HG03520 (cell line): ENCODE results near the gene KRTAP10-11.
"Not testable (repeated sequence)": the region's sequence is repeated elsewhere in the genome, so short reads cannot be mapped to it uniquely, and the experiment has no call there.

Source experiments
- ATAC-seq: cut with Tn5 transposase; IDR thresholded peaks from one replicate; pipeline ENCODE4 v1.9.1; 2021; ENCODE audit warnings: mild to moderate bottlenecking, moderate library complexity; ENCODE audit not compliant: unreplicated experiment

Gene KRTAP10-11

GRCh38 chr21:44638506-44639330, 7.5 kb upstream of the KRTAP10-11 start:
- not testable (repeated sequence) for ATAC-seq

GRCh38 chr21:44639331-44639655, 6.9 kb upstream of the KRTAP10-11 start:
- no peak for ATAC-seq

- no peak for ATAC-seq
These were observed 5.5 kb upstream of the KRTAP10-11 start for GRCh38 chr21:44640761-44641160.

- ATAC-seq = no peak
These were observed 2.4 kb upstream of the KRTAP10-11 start for GRCh38 chr21:44643741-44644310.

GRCh38 chr21:44644878-44645277, 1.3 kb upstream of the KRTAP10-11 start:
- ATAC-seq = no peak

GRCh38 chr21:44647222-44647552, 973 bp downstream of the KRTAP10-11 start:
- ATAC-seq = no peak

GRCh38 chr21:44648557-44649311, 2.5 kb downstream of the KRTAP10-11 start:
- ATAC-seq = no peak

- ATAC-seq = no peak
These were observed 3.4 kb downstream of the KRTAP10-11 start for GRCh38 chr21:44649521-44650100.

- no peak for ATAC-seq
These were observed 4.2 kb downstream of the KRTAP10-11 start for GRCh38 chr21:44650265-44650972.

- no peak for ATAC-seq
These were observed 4.9 kb downstream of the KRTAP10-11 start for GRCh38 chr21:44650973-44651675.

GRCh38 chr21:44653123-44653522, 6.9 kb downstream of the KRTAP10-11 start:
- ATAC-seq = no peak

- ATAC-seq = no peak
These were observed 7.7 kb downstream of the KRTAP10-11 start for GRCh38 chr21:44653656-44654575.

GRCh38 chr21:44654576-44655175, 8.5 kb downstream of the KRTAP10-11 start, which contains the start of gene KRTAP12-4:
TSS of gene KRTAP12-4 (minus strand) at chr21:44654659. CDS start at chr21:44654614, 45 bp downstream.
- no peak for ATAC-seq

- ATAC-seq = no peak
These were observed 10.7 kb downstream of the KRTAP10-11 start for GRCh38 chr21:44656868-44657267.

- ATAC-seq = no peak
These were observed 11.7 kb downstream of the KRTAP10-11 start, which contains the start of gene KRTAP12-3 for GRCh38 chr21:44657635-44658540. TSS of gene KRTAP12-3 (plus strand) at chr21:44657932. CDS start at chr21:44657980, 48 bp downstream.

GRCh38 chr21:44658541-44658910, 12.3 kb downstream of the KRTAP10-11 start:
- no peak for ATAC-seq

GRCh38 chr21:44658913-44659595, 12.8 kb downstream of the KRTAP10-11 start:
- no peak for ATAC-seq
